GM21786 (cell line): ENCODE data around the gene MRPL27.

Source experiments
- ATAC-seq: cut with Tn5 transposase; IDR thresholded peaks from one replicate; pipeline ENCODE4 v1.9.1; 2021; ENCODE audit not compliant: unreplicated experiment

The MRPL27 gene

DNA sequence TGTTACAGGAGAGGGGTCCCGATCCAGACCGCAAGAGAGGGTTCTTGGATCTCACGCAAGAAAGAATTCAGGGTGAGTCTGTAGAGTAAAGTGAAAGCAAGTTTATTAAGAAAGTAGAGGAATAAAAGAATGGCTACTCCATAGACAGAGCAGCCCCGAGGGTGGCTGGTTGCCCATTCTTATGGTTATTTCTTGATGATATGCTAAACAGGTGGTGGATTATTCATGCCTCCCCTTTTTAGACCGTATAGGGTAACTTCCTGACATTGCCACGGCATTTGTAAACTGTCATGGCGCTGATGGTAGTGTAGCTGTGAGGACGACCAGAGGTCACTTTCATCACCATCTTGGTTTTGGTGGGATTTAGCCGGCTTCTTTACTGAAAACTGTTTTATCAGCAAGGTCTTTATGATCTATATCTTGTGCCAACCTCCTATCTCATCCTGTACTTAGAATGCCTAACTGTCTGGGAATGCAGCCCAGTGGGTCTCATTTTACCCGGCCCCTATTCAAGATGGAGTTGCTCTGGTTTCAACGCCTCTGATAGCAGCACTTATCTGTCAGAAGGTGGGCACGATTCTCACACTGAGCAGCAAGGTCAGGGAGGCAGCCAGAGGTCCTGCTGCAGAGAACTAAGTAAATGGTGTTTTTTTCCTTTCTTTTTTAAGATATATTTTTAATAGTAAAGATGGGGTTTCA, 53.5 kb downstream of the MRPL27 start:
- no peak for ATAC-seq

DNA sequence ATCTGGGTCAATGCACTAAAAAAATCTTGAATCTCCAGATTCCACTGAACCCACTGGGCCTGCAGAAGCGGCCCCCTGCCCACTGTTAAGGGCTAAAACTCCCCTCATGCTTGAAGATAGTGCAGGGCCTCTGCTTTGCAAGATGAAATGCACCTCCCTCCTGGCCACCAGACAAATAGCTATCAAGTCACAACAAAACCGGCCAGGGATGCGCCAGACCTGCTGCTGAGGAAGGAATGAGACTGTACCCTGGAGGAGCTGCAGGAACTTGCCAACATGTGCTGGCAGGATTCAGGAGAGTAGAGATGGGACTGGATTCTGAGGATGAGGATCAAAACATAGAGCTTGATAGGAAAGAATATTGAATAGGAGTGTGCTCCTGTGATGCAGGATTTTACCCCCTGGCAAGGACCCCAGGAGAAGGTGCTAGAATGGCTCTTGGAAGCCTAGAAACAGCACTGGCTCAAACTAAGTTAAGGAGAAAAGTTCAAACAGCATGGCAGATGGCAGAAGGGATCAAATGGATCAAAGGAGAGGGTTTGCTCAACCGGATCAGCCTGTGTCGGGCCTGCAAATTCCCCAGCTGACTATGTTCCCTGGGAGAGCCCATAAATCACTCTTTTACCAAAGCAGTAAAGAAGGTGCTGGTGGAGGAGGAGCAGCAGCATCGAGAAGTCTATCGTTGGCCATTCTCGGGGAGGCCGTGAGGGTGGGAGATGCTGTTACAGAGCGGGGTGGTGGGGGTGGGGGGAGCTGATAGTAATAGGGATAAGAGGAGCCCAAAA, 54.3 kb downstream of the MRPL27 start:
- ATAC-seq, result no peak
